ENCODE measurements around the gene MCC.

MCC gene

DNA sequence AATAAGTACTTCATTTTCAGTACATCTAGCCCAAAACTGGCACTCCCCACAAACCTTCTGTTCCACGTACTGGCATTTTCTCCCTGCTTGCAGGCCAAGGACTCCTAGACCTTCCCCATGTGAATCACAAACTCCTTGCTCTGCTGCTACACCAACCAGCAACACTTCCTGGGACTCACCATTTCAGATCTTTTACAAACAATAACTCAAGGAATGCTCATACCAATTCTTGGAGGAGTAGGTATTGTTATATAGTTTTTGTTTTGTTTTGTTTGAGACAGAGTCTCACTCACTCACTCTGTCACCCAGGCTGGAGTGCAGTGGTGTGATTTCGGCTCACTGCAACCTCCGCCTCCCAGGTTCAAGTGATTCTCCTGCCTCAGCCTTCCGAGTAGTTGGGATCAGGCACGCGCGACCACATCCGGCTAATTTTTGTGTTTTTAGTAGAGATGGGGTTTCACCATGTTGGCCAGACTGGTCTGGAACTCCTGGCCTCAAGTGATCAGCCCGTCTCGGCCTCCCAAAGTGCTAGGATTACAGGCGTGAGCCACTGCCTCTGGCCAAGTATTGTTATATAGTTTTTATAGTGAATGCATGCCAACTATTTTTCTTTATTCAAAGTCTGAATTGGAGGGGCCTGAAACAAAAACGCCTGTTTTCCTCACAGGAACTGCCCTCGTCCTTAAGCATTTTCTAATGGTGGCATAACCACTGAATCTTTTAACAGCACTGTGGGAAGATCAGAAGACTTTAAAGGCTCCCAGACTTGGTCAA, 264.2 kb downstream of the MCC start:
- H3K9ac ChIP-seq (ENCODE audit: low read depth, low read length): no peak overlapping the region
- no peaks in the 10 kb centered on the region for H3K9me3 ChIP-seq (ENCODE audit: control insufficient read depth, insufficient read depth, low read length)
- no peak overlapping the region for H3K4me3 ChIP-seq (ENCODE audit: low read depth, low read length)
- H3K27me3 ChIP-seq (ENCODE audit: control insufficient read depth, insufficient read depth, low read length): no peaks in the 10 kb centered on the region
- H3K36me3 ChIP-seq (ENCODE audit: control insufficient read depth, insufficient read depth, low read length): no peaks in the 10 kb centered on the region
- H3K27ac ChIP-seq (ENCODE audit: low read depth, low read length): no peak overlapping the region
- H3K4me1 ChIP-seq (ENCODE audit: control insufficient read depth, insufficient read depth, low read length): peaks cover 45% of the 10 kb centered on the region

DNA sequence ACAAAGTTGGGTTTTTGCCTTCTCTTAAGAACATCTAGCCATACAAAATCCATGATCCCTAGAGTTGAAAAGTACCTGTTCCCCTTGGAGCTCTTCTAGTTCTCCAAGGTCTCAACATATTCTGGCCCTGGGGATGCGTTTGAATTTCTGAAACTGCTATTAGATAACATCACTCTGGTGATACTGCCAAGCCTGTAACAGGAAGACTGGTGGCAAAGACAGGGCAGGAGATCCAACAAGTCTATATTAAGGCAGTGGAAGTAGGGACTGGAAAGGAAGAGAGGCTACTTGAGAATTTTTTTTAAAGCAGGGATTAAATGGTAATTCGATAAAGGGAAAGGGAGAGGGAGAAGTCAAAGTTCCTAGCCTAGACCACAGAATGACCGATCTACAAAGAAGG, 264.9 kb downstream of the MCC start:
- H3K36me3 ChIP-seq (ENCODE audit: control insufficient read depth, insufficient read depth, low read length): no peaks in the 10 kb centered on the region
- H3K27me3 ChIP-seq (ENCODE audit: control insufficient read depth, insufficient read depth, low read length): no peaks in the 10 kb centered on the region
- H3K4me3 ChIP-seq (ENCODE audit: low read depth, low read length): no peak overlapping the region
- peaks cover 49% of the 10 kb centered on the region for H3K4me1 ChIP-seq (ENCODE audit: control insufficient read depth, insufficient read depth, low read length)
- H3K9ac ChIP-seq (ENCODE audit: low read depth, low read length): no peak overlapping the region
- H3K27ac ChIP-seq (ENCODE audit: low read depth, low read length): no peak overlapping the region
- H3K9me3 ChIP-seq (ENCODE audit: control insufficient read depth, insufficient read depth, low read length): no peaks in the 10 kb centered on the region

DNA sequence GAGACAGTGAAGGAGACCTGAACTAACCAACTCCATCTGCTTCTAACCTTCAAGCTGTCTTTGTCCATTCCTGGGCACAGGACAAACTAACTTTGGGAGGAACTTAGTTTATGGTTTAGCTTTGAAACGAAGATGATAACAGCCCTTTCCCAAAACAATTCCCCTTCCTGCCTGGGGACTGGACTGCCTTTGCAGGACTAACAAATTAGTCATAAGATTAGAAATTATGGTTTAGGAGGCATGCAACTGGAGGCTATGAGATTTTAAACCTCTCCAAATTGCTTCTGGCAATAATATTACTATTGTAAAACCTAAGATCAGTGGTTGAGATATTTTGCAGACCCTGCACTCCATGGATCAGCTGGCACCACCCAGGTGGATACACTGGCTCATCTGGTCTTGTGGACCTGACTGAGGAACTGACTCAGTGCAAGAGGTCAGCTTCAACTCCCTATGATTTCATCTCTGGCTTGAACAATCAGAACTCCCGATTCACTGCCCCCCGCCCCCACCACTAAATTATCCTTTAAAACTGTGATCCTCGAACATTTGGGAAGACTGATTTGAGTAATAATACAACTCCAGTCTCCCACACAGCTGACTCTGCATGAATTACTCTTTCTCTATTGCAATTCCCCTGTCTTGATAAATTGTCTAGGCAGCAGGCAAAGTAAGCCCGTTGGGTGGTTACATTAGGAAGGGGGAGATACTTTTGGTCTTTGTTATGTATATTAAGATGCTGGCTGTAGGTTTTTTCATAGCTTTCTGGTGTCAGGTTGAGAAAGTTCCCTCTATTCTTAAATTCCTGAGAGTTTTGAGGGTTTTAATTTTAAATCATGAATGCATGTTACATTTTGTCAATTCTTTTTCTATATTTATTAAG, 266.7 kb downstream of the MCC start:
- Histone ChIP-seq H3K27me3 (ENCODE audit: control insufficient read depth, insufficient read depth, low read length) (no peaks in the 10 kb centered on the region), H3K9me3 (ENCODE audit: control insufficient read depth, insufficient read depth, low read length) (no peaks in the 10 kb centered on the region), H3K36me3 (ENCODE audit: control insufficient read depth, insufficient read depth, low read length) (no peaks in the 10 kb centered on the region), H3K4me1 (ENCODE audit: control insufficient read depth, insufficient read depth, low read length) (peaks cover 65% of the 10 kb centered on the region), H3K9ac (ENCODE audit: low read depth, low read length) (no peak overlapping the region), H3K4me3 (ENCODE audit: low read depth, low read length) (peak overlapping the region; percentile 25; the same call in 1 of the 2 replicates), H3K27ac (ENCODE audit: low read depth, low read length) (peak overlapping the region; percentile 57)

DNA sequence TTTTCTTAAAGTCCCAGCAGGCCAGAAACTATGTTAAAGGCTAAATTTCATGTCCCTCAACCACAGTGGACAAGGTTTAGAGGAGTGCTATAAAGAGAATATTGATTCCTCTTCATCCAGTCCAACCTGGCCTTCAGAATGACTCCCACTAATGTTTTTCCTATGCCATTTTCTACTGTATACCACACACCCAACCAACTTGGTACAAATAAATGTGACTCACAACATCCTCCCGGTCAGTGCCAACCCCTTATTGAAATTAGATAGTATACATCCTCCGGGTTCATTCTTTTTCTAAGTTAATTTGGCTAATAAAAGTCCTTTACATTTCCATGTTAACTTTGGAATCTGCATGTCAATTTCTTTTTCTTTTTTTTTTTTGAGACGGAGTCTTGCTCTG, 268.6 kb downstream of the MCC start:
- Histone ChIP-seq H3K27me3 (ENCODE audit: control insufficient read depth, insufficient read depth, low read length) (no peaks in the 10 kb centered on the region), H3K9me3 (ENCODE audit: control insufficient read depth, insufficient read depth, low read length) (no peaks in the 10 kb centered on the region), H3K27ac (ENCODE audit: low read depth, low read length) (no peak overlapping the region), H3K36me3 (ENCODE audit: control insufficient read depth, insufficient read depth, low read length) (no peaks in the 10 kb centered on the region), H3K9ac (ENCODE audit: low read depth, low read length) (no peak overlapping the region), H3K4me1 (ENCODE audit: control insufficient read depth, insufficient read depth, low read length) (peaks cover 81% of the 10 kb centered on the region), H3K4me3 (ENCODE audit: low read depth, low read length) (no peak overlapping the region)

DNA sequence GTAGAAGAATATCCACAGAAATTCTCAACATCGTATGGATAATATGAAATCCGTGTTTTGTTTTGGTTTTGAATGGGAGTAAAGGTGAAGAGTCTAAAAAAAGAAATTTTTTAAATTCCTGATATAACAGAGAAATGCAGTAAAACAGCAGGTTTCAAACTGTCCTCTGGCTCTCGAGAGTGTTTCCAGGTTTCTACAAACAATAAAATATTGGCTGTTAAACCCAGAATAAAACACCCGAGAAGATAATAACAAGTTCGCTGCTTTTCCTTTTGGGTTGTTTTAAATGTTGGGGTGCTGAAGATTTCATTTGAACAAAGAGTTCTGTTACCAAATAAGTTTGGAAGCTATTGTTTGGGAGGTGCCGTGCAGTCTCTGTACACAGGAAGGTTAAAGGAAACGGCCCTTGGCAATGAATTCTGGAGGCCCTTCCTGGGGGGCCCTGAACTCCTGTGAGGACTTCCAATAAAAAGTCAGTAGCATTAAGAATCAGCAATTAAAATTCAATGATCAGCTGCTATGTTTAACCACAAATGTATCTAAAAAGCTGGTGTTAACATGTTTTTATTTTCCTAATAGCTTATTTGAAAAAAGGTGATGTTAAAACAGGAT, 269.2 kb downstream of the MCC start:
- Histone ChIP-seq H3K27me3 (ENCODE audit: control insufficient read depth, insufficient read depth, low read length) (no peaks in the 10 kb centered on the region), H3K9me3 (ENCODE audit: control insufficient read depth, insufficient read depth, low read length) (no peaks in the 10 kb centered on the region), H3K27ac (ENCODE audit: low read depth, low read length) (no peak overlapping the region), H3K36me3 (ENCODE audit: control insufficient read depth, insufficient read depth, low read length) (no peaks in the 10 kb centered on the region), H3K4me3 (ENCODE audit: low read depth, low read length) (no peak overlapping the region), H3K4me1 (ENCODE audit: control insufficient read depth, insufficient read depth, low read length) (peaks cover 88% of the 10 kb centered on the region), H3K9ac (ENCODE audit: low read depth, low read length) (no peak overlapping the region)

DNA sequence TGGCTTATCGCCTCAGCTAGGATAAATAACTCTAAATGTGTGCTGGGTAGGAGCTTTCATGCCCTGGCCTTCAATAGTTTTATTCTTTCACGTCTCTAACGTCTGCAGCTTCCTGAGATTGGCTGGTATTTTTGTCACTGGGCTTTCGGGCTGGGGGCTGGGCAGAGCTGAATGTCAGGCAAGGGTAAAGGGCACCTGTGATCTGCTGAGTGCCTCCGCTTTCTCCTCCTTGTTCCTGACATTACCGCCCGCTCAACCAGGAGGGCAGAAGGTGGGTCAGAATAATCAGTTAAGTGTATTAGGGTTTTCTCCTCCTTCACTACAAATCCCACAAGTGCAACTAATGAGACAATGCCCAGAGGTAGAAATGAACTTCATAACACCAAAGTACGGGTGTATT, 270.1 kb downstream of the MCC start:
- no peak overlapping the region for H3K4me3 ChIP-seq (ENCODE audit: low read depth, low read length)
- no peaks in the 10 kb centered on the region for H3K36me3 ChIP-seq (ENCODE audit: control insufficient read depth, insufficient read depth, low read length)
- H3K9ac ChIP-seq (ENCODE audit: low read depth, low read length): no peak overlapping the region
- H3K27ac ChIP-seq (ENCODE audit: low read depth, low read length): peak overlapping the region; percentile 45
- peaks cover 89% of the 10 kb centered on the region for H3K4me1 ChIP-seq (ENCODE audit: control insufficient read depth, insufficient read depth, low read length)
- H3K27me3 ChIP-seq (ENCODE audit: control insufficient read depth, insufficient read depth, low read length): no peaks in the 10 kb centered on the region
- no peaks in the 10 kb centered on the region for H3K9me3 ChIP-seq (ENCODE audit: control insufficient read depth, insufficient read depth, low read length)

DNA sequence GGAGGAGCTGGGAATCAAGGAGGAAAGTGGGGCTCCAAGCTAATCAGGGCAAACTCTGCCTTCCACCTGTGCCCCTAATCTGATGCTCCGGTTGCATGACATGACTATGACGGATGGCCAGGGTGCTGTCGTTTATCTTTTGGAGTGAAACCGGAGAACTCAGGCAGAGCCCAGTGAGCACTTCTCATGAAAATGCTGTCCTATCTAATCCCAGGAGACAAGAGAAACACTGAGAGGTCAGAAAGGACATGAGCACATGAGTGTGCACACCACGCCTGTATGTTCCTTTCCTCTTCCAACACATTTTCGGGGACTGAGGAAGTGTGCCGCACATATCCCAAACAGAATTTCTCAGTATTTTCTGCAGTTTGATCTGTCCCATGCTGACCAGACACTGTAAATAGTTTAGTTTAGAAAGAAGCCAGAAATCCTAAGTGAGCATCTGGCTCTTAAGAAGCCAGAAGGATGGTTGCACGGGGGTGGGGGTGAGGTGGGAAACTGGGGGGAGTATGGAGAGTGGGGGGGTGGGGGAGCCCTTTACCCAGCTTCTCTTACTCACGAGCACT, 270.6 kb downstream of the MCC start:
- Histone ChIP-seq H3K4me3 (ENCODE audit: low read depth, low read length) (no peak overlapping the region), H3K9me3 (ENCODE audit: control insufficient read depth, insufficient read depth, low read length) (no peaks in the 10 kb centered on the region), H3K36me3 (ENCODE audit: control insufficient read depth, insufficient read depth, low read length) (no peaks in the 10 kb centered on the region), H3K9ac (ENCODE audit: low read depth, low read length) (no peak overlapping the region), H3K4me1 (ENCODE audit: control insufficient read depth, insufficient read depth, low read length) (peaks cover 89% of the 10 kb centered on the region), H3K27ac (ENCODE audit: low read depth, low read length) (peak overlapping the region; percentile 45), H3K27me3 (ENCODE audit: control insufficient read depth, insufficient read depth, low read length) (no peaks in the 10 kb centered on the region)

DNA sequence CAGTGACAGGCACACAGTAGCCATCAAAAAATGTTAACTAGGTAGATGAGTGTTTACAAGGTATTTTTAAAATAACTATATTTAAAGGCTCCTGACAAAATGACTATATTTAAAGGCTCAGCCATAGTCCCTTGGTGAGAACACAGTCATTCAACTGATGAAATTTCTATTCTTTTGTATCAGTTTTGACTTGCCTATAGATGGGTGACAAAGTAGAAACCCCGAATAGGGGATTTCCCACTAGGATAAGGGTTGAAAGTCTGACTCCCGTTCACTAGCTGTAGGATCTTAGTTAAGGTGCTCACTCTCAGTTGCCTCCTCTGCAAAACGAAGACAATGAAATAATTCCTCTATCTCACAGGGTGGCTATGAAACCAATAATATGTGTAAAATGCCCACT, 271.7 kb downstream of the MCC start:
- Histone ChIP-seq H3K4me3 (ENCODE audit: low read depth, low read length) (no peak overlapping the region), H3K4me1 (ENCODE audit: control insufficient read depth, insufficient read depth, low read length) (peaks cover 87% of the 10 kb centered on the region), H3K27ac (ENCODE audit: low read depth, low read length) (peak overlapping the region; percentile 32), H3K36me3 (ENCODE audit: control insufficient read depth, insufficient read depth, low read length) (no peaks in the 10 kb centered on the region), H3K9me3 (ENCODE audit: control insufficient read depth, insufficient read depth, low read length) (no peaks in the 10 kb centered on the region), H3K27me3 (ENCODE audit: control insufficient read depth, insufficient read depth, low read length) (no peaks in the 10 kb centered on the region), H3K9ac (ENCODE audit: low read depth, low read length) (no peak overlapping the region)

DNA sequence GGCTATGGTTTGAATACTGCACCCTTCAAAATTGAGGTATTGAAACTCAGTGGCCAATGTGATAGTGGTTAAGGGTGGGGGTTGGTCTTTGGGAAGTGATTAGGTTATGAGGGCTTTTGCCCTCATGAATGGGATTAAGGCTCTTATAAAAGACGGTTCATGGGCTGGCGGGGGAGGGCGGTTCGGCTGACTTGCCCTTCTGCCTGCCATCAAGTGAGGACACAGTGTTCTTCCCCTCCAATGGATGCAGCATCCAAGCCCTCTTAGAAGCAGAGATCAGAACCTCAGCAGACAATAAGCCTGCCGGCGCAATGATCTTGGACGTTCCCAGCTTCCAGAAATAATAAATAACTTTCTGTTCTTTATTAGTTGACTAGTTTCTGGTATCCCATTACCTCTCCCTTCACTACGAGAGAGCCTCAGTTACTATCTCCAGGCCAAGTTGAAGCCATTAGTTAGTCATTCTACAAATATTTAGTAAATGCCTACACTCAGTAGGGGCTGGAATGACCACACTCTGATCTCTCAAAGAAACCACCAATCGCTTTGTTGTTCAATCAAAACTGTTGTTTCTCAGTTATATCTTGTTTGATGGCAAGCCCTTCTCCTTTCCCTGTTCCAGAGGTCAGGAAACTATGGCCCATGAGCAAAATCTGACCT, 272.7 kb downstream of the MCC start:
- Histone ChIP-seq H3K4me1 (ENCODE audit: control insufficient read depth, insufficient read depth, low read length) (peaks cover 77% of the 10 kb centered on the region), H3K9ac (ENCODE audit: low read depth, low read length) (no peak overlapping the region), H3K27ac (ENCODE audit: low read depth, low read length) (no peak overlapping the region), H3K9me3 (ENCODE audit: control insufficient read depth, insufficient read depth, low read length) (no peaks in the 10 kb centered on the region), H3K27me3 (ENCODE audit: control insufficient read depth, insufficient read depth, low read length) (no peaks in the 10 kb centered on the region), H3K36me3 (ENCODE audit: control insufficient read depth, insufficient read depth, low read length) (no peaks in the 10 kb centered on the region), H3K4me3 (ENCODE audit: low read depth, low read length) (no peak overlapping the region)

DNA sequence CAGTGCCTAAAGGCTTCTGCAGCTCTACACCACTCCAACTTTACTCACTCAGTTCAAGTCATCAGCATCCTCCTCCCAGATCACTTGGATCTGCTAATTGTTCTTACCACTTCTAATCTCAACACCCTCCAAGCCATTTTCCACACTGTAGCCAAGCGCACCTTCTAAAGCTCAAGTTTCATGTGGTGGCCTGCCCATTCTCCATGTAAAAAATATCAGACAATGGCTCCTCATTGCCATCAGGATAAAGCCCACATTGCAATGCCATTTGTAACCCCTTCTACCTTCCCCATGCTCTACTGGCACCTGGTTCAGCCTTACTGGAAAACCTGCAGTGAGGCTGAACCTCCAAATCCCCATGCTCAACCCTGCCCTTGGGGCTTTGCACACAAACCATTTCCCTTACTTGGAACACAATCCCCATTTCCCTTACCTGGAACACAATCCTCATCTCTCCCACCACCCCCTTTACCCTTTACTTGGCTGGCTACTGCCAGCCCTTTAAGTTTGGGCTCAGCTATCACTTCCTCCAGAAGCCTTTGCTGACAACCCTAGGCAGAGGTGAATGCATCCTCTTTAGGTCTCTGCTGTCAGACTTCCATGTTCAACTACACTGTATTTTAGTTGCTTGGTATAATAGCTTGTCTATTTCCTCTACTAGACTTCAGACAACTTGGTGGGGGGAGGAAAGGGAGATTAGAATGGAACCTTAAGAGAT, 273.5 kb downstream of the MCC start:
- H3K27me3 ChIP-seq (ENCODE audit: control insufficient read depth, insufficient read depth, low read length): no peaks in the 10 kb centered on the region
- no peaks in the 10 kb centered on the region for H3K9me3 ChIP-seq (ENCODE audit: control insufficient read depth, insufficient read depth, low read length)
- no peak overlapping the region for H3K9ac ChIP-seq (ENCODE audit: low read depth, low read length)
- H3K36me3 ChIP-seq (ENCODE audit: control insufficient read depth, insufficient read depth, low read length): no peaks in the 10 kb centered on the region
- no peak overlapping the region for H3K4me3 ChIP-seq (ENCODE audit: low read depth, low read length)
- no peak overlapping the region for H3K27ac ChIP-seq (ENCODE audit: low read depth, low read length)
- H3K4me1 ChIP-seq (ENCODE audit: control insufficient read depth, insufficient read depth, low read length): peaks cover 76% of the 10 kb centered on the region
